Measurements from ENCODE around the gene INPP4B. TPM values are rescaled to one million over a fixed set of nuclear protein-coding genes. Genes with fewer than 3 reads are reported as not detected.

The INPP4B gene
- total RNA-seq, 1 donor from 2014 or later = 10.9 TPM

DNA sequence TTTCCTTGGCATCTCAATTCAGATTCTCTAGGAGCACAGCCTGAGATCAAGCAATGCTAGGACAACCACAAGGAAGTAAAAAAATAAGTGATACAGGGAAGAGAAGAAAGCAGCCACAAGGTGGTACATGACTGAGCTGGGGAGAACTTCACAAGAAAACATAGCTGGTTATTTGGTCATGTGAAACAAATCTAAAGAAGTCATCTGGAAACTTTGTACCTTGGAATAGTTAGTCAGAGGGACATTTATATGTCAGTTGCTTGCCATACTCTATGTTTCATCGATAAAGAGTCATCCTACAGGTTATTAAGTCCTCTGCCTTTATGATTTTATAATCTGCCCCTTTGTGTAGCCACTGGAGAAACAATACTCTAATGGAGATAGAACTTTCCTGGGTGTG, 634.7 kb downstream of the INPP4B start:
- Histone ChIP-seq H3K36me3 (ENCODE audit: control insufficient read depth, insufficient read depth, low read length) (no peaks in the 10 kb centered on the region), H3K4me3 (ENCODE audit: low read depth, low read length) (no peak overlapping the region), H3K27me3 (ENCODE audit: control insufficient read depth, insufficient read depth, low read length) (no peaks in the 10 kb centered on the region)
- DNase-seq (ENCODE audit: low read depth) = no peak
- TF ChIP-seq, protein P1, sequence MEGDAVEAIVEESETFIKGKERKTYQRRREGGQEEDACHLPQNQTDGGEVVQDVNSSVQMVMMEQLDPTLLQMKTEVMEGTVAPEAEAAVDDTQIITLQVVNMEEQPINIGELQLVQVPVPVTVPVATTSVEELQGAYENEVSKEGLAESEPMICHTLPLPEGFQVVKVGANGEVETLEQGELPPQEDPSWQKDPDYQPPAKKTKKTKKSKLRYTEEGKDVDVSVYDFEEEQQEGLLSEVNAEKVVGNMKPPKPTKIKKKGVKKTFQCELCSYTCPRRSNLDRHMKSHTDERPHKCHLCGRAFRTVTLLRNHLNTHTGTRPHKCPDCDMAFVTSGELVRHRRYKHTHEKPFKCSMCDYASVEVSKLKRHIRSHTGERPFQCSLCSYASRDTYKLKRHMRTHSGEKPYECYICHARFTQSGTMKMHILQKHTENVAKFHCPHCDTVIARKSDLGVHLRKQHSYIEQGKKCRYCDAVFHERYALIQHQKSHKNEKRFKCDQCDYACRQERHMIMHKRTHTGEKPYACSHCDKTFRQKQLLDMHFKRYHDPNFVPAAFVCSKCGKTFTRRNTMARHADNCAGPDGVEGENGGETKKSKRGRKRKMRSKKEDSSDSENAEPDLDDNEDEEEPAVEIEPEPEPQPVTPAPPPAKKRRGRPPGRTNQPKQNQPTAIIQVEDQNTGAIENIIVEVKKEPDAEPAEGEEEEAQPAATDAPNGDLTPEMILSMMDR (IDR thresholded peaks at IDR 0.05; ENCODE audit: insufficient read depth, low read length, poor library complexity, severe bottlenecking) = no peak

DNA sequence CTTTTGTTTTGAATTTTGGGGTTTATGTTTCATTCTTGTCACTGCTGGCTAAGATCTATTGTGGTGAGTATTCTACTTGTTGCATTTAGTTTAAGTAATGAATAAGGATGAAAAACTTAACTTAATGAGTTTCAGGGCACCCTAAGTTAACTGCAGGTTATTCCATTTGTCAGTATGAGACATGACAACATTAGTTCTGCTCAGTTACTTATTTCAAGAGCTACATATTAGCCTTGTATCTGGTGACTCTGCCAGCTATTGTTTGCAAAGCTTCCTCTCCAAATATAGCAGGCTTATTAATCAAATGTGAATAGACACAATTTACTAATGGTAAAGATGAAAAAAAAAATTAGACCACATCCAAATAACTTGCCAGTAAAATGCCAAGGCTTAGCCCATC, 642.6 kb downstream of the INPP4B start:
- no peak for DNase-seq (ENCODE audit: low read depth)
- Histone ChIP-seq H3K4me3 (ENCODE audit: low read depth, low read length) (no peak overlapping the region), H3K36me3 (ENCODE audit: control insufficient read depth, insufficient read depth, low read length) (no peaks in the 10 kb centered on the region), H3K27me3 (ENCODE audit: control insufficient read depth, insufficient read depth, low read length) (no peaks in the 10 kb centered on the region)
- TF ChIP-seq, protein P1 (IDR thresholded peaks at IDR 0.05; ENCODE audit: insufficient read depth, low read length, poor library complexity, severe bottlenecking) = no peak

DNA sequence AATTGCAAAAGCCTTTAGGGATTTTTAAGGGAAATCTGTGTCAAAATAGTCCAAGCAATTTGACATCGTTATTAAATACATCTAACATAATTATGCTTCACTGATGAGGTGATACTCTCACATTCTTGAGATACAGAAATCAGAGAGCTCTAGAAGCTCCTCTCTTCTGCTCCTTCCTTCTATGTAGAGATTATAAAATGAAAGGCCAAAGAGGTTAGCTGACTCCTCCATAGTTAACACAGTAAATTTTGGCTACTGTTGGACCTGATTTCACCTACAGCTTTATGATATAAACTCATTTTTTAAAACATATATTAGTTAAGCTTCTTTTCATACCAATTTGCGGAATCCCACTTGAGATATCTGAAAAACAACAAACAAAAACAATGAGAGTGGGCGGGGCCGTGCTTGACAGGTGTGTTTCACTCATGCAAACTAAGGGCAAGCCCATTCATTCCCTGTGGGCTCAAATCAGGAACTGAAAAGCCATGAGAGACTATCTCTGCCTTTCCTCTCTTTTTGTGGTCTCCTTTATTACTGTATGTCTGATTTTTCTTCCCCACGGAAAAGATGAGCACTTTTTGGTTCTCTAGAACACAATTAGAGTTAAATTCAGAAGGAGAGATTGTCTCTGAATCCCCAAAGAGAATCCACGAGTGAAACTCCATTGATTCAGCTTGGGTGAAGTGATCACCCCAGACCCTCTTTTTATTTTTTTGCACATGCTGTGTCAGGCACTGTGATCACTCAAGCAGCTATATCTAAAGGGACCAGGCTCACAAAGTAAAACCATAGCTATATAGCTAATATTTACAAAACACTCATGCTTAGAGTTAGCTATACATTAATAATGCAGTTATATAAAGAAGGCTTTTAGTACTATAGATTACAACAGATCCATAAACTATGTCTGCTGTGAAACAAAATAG, 643.4 kb downstream of the INPP4B start:
- Histone ChIP-seq H3K36me3 (ENCODE audit: control insufficient read depth, insufficient read depth, low read length) (no peaks in the 10 kb centered on the region), H3K4me3 (ENCODE audit: low read depth, low read length) (no peak overlapping the region), H3K27me3 (ENCODE audit: control insufficient read depth, insufficient read depth, low read length) (no peaks in the 10 kb centered on the region)
- TF ChIP-seq, protein P1 (IDR thresholded peaks at IDR 0.05; ENCODE audit: insufficient read depth, low read length, poor library complexity, severe bottlenecking) = no peak
- no peak for DNase-seq (ENCODE audit: low read depth)

DNA sequence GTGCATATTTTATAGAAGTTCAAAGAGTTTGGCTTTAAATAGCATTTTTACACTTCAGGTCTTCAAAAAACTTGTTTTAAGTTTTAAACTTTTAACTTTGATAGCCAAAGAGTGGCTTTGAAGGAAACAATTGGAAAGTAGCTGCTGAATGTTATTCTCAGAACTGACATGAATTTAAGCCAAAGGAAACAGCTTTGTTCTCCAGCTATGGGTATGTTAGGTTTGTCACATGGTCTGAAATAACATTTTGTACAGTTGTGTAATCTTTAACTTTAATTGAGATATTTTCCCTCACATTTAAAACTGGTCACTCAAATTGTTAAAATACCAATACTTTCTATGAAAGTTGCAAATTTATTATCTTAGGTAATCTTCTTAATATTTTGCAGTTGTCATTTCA, 645.1 kb downstream of the INPP4B start:
- TF ChIP-seq, protein P1 (IDR thresholded peaks at IDR 0.05; ENCODE audit: insufficient read depth, low read length, poor library complexity, severe bottlenecking) = no peak
- Histone ChIP-seq H3K4me3 (ENCODE audit: low read depth, low read length) (no peak overlapping the region), H3K27me3 (ENCODE audit: control insufficient read depth, insufficient read depth, low read length) (no peaks in the 10 kb centered on the region), H3K36me3 (ENCODE audit: control insufficient read depth, insufficient read depth, low read length) (no peaks in the 10 kb centered on the region)
- DNase-seq (ENCODE audit: low read depth) = no peak

DNA sequence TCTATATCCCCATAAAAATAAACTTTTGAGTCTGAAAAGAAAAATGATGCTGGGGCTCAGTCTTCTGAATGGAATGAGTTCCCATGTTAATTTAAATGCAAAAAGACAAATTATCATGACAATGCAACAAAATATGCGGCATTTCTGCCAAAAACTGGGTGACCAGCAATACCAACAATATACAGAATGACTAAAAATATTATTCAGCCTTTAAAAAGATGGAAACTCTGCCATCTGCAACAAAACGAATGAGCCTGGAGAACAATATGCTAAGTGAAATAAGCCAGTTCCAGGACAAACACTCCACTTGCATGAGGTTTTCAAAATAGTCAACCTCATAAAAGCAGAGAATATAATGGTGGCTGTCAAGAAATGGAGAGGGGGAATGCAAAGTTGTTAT, 651.2 kb downstream of the INPP4B start:
- TF ChIP-seq, protein P1 (IDR thresholded peaks at IDR 0.05; ENCODE audit: insufficient read depth, low read length, poor library complexity, severe bottlenecking) = no peak
- Histone ChIP-seq H3K4me3 (ENCODE audit: low read depth, low read length) (no peak overlapping the region), H3K27me3 (ENCODE audit: control insufficient read depth, insufficient read depth, low read length) (no peaks in the 10 kb centered on the region), H3K36me3 (ENCODE audit: control insufficient read depth, insufficient read depth, low read length) (no peaks in the 10 kb centered on the region)
- no peak for DNase-seq (ENCODE audit: low read depth)
